DOHH2 (cell line): ENCODE measurements around the gene GAB2.

Experiments
- H3F3A ChIP-seq: fragments of 200-600 bp; sonication (generic), shearing (Covaris generic); 2 replicates; pipeline ENCODE4 v1.6.0; 2016; ENCODE audit warnings: antibody characterized with exemption, mild to moderate bottlenecking; ENCODE audit not compliant: control insufficient read depth, insufficient read depth
- H3K27ac ChIP-seq: fragments of 200-600 bp; sonication (generic); 2 replicates; pipeline ENCODE4 v1.5.1; 2014; ENCODE audit warnings: low read depth, mild to moderate bottlenecking, low read length, moderate library complexity
- H3K27me3 ChIP-seq: fragments of 200-600 bp; sonication (generic); 2 replicates; pipeline ENCODE4 v1.6.1; 2014; ENCODE audit warnings: mild to moderate bottlenecking, low read length, mixed read lengths; ENCODE audit not compliant: control insufficient read depth
- H3K36me3 ChIP-seq: fragments of 200-600 bp; sonication (generic); 2 replicates; pipeline ENCODE4 v1.6.1; 2014; ENCODE audit warnings: mild to moderate bottlenecking, low read length, moderate library complexity, mixed read lengths; ENCODE audit not compliant: control insufficient read depth
- H3K4me1 ChIP-seq: fragments of 200-600 bp; sonication (generic); 2 replicates; pipeline ENCODE4 v1.6.1; 2014; ENCODE audit warnings: mild to moderate bottlenecking, low read length, mixed read lengths; ENCODE audit not compliant: control insufficient read depth
- H3K4me2 ChIP-seq: fragments of 200-600 bp; sonication (generic); 2 replicates; pipeline ENCODE4 v1.6.0; 2014; ENCODE audit warnings: mild to moderate bottlenecking, low read length, moderate library complexity
- H3K4me3 ChIP-seq: fragments of 200-600 bp; sonication (generic); 2 replicates; pipeline ENCODE4 v1.5.1; 2014; ENCODE audit warnings: mild to moderate bottlenecking, low read length, mixed read lengths
- H3K79me2 ChIP-seq: fragments of 200-600 bp; sonication (generic); 2 replicates; pipeline ENCODE4 v1.6.1; 2014; ENCODE audit warnings: mild to moderate bottlenecking, low read length, mixed read lengths; ENCODE audit not compliant: control insufficient read depth
- H3K9me2 ChIP-seq: fragments of 200-600 bp; sonication (generic); replicated peaks from 2 replicates; pipeline ENCODE4 v1.6.1; 2014; ENCODE audit warnings: mild to moderate bottlenecking, low read length, mixed read lengths; ENCODE audit not compliant: control insufficient read depth
- H3K9me3 ChIP-seq: fragments of 200-600 bp; sonication (generic); 2 replicates; pipeline ENCODE4 v1.6.1; 2014; ENCODE audit warnings: antibody characterized with exemption, low read length, mixed read lengths; ENCODE audit not compliant: control insufficient read depth, insufficient read depth
- H4K20me1 ChIP-seq: fragments of 200-600 bp; sonication (generic); 2 replicates; pipeline ENCODE4 v1.6.0; 2014; ENCODE audit warnings: low read depth, mild to moderate bottlenecking, antibody characterized with exemption, low read length, moderate library complexity; ENCODE audit not compliant: control insufficient read depth, insufficient read depth
- EZH2phosphoT487 ChIP-seq: fragments of 200-600 bp; sonication (generic); IDR thresholded peaks from 2 replicates; pipeline ENCODE4 v1.6.1; 2017; ENCODE audit warnings: borderline replicate concordance, mild to moderate bottlenecking, antibody characterized with exemption, low read length, moderate library complexity, mixed read lengths
- TF ChIP-seq, protein P1 (sequence below): fragments of 200-600 bp; sonication (generic); IDR thresholded peaks from one replicate; pipeline ENCODE4 v1.5.1; 2014; ENCODE audit warnings: antibody characterized with exemption, mild to moderate bottlenecking, low read depth, low read length; ENCODE audit not compliant: poor library complexity, severe bottlenecking

Gene GAB2

DNA sequence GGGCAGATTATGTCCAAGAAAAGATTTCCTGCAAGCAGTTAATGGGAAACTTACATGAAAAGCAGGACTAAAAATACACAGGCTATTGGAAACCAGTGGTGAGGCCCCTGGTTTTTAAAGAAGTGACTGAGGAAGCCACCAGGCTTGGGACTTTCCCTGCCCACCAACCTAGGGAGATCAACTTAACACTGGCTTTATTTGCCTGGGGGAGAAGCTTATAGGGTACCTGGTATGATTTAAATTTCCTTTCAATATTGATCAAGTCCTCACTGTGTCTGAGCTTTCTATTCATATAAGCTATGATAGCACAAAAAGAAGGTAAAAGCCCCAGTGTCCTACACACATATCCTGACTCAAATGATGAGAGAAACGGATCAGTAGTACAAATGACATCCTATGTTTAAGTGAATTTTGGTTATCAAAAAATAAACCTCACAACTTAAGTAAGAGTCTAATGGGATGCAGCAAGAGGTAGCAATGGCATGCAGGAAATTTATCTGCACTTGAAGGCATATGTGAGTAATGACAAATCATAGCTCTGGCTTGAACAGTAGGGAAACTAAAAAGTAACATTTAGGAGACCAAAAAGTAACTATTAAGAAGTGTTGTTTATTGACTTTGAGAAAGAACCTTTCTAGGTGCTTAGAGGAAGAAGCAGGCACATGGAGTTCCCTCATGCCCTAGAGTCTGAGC, 85.3 kb downstream of the GAB2 start:
- Histone ChIP-seq H4K20me1 (no peaks in the 10 kb centered on the region), H3K27me3 (no peaks in the 10 kb centered on the region; the same call in 1 of the 2 replicates), H3K4me1 (no peaks in the 10 kb centered on the region), H3K9me2 (no peaks in the 10 kb centered on the region), H3K27ac (no peak overlapping the region), H3K9me3 (no peaks in the 10 kb centered on the region), H3K4me3 (no peak overlapping the region), H3F3A (no peaks in the 10 kb centered on the region), H3K4me2 (no peak overlapping the region), H3K36me3 (no peaks in the 10 kb centered on the region), H3K79me2 (no peaks in the 10 kb centered on the region)
- TF ChIP-seq EZH2phosphoT487: no peak
- TF ChIP-seq, protein P1, sequence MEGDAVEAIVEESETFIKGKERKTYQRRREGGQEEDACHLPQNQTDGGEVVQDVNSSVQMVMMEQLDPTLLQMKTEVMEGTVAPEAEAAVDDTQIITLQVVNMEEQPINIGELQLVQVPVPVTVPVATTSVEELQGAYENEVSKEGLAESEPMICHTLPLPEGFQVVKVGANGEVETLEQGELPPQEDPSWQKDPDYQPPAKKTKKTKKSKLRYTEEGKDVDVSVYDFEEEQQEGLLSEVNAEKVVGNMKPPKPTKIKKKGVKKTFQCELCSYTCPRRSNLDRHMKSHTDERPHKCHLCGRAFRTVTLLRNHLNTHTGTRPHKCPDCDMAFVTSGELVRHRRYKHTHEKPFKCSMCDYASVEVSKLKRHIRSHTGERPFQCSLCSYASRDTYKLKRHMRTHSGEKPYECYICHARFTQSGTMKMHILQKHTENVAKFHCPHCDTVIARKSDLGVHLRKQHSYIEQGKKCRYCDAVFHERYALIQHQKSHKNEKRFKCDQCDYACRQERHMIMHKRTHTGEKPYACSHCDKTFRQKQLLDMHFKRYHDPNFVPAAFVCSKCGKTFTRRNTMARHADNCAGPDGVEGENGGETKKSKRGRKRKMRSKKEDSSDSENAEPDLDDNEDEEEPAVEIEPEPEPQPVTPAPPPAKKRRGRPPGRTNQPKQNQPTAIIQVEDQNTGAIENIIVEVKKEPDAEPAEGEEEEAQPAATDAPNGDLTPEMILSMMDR: no peak

DNA sequence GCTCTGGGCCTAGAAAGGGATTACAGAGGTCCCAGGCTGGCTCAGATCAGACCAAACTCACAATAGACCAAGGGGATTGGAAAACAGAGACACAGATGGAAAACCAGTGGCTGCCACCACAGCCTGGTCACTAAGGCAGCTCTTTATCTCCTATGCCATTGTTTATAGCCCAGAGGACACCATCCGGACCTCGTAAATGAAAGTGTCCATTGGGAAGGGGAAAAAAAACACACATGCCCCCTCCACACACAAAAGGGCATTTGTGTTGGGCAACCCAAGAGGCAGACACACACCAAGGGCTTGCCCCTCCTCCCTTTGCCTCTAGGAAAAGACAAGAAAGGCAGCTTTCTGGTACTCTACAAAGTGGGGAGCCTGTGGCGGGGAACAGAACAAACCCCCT, 85.9 kb downstream of the GAB2 start:
- Histone ChIP-seq H3K9me2 (no peaks in the 10 kb centered on the region), H3K4me1 (no peaks in the 10 kb centered on the region), H3K4me3 (no peak overlapping the region), H3K36me3 (no peaks in the 10 kb centered on the region), H3K79me2 (no peaks in the 10 kb centered on the region), H3F3A (no peaks in the 10 kb centered on the region), H3K4me2 (no peak overlapping the region), H3K27ac (no peak overlapping the region), H3K9me3 (no peaks in the 10 kb centered on the region), H4K20me1 (no peaks in the 10 kb centered on the region), H3K27me3 (peaks cover 3% of the 10 kb centered on the region)
- no peak for TF ChIP-seq EZH2phosphoT487
- TF ChIP-seq, protein P1: no peak

DNA sequence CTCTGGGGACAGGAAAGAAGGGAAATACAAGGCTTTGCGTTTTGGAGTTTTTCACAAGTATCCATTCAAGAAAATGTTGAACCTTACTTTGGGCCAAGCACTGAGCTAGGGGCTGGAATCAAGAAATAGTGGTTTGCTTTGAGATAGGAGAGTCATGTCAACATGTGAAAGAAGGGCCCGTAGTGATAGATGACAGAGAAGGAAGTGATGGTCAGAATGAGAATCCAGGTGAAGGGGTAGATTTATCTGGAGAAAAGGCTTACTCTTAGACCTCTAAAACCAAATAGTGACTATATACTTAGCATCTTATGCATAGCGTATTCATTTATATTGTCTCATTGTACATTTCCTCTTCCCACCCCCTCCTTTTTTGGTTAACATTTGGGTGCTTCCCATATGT, 87.3 kb downstream of the GAB2 start:
- H3F3A ChIP-seq: no peaks in the 10 kb centered on the region
- TF ChIP-seq EZH2phosphoT487: no peak
- TF ChIP-seq, protein P1: no peak
- no peaks in the 10 kb centered on the region for H4K20me1 ChIP-seq
- H3K27ac ChIP-seq: no peak overlapping the region
- no peaks in the 10 kb centered on the region for H3K9me2 ChIP-seq
- H3K79me2 ChIP-seq: no peaks in the 10 kb centered on the region
- no peaks in the 10 kb centered on the region for H3K36me3 ChIP-seq
- H3K4me1 ChIP-seq: no peaks in the 10 kb centered on the region
- H3K9me3 ChIP-seq: no peaks in the 10 kb centered on the region
- no peak overlapping the region for H3K4me3 ChIP-seq
- peaks cover 11% of the 10 kb centered on the region for H3K27me3 ChIP-seq
- no peak overlapping the region for H3K4me2 ChIP-seq
